H9 (cell line): Measurements from ENCODE around the gene MYO7A. TPM values are rescaled to one million over a fixed set of nuclear protein-coding genes. Genes with fewer than 3 reads are reported as not detected.

Experiments used
- DNase-seq: peaks from one replicate; pipeline ENCODE4 v3.0.0-alpha.2; 2017
- H2AFZ ChIP-seq: one replicate; pipeline ENCODE4 v1.6.1; 2013; ENCODE audit warnings: mild to moderate bottlenecking, low read length, control low read depth, moderate library complexity
- H2AK5ac ChIP-seq: 2 replicates; pipeline ENCODE4 v1.6.1; 2013; ENCODE audit warnings: low read length, control low read depth, mixed read lengths; ENCODE audit not compliant: insufficient read length
- H2BK120ac ChIP-seq: one replicate; pipeline ENCODE4 v1.6.1; 2013; ENCODE audit warnings: low read depth, mild to moderate bottlenecking, low read length, control low read depth, inconsistent platforms; ENCODE audit not compliant: poor library complexity, severe bottlenecking
- H2BK12ac ChIP-seq: 2 replicates; pipeline ENCODE4 v1.6.1; 2013; ENCODE audit warnings: low read length, control low read depth, mixed read lengths, low read depth; ENCODE audit not compliant: insufficient read length
- H2BK15ac ChIP-seq: 2 replicates; pipeline ENCODE4 v1.6.1; 2013; ENCODE audit warnings: low read depth, low read length, control low read depth
- H2BK20ac ChIP-seq: one replicate; pipeline ENCODE4 v1.6.1; 2013; ENCODE audit warnings: low read depth, mild to moderate bottlenecking, low read length, control low read depth, inconsistent platforms; ENCODE audit not compliant: poor library complexity, severe bottlenecking
- H2BK5ac ChIP-seq: 2 replicates; pipeline ENCODE4 v1.6.1; 2013; ENCODE audit warnings: low read length, control low read depth, mixed read lengths; ENCODE audit not compliant: insufficient read length
- H3K14ac ChIP-seq: 2 replicates; pipeline ENCODE4 v1.6.1; 2013; ENCODE audit warnings: low read length, control low read depth; ENCODE audit not compliant: insufficient read depth
- H3K18ac ChIP-seq: 2 replicates; pipeline ENCODE4 v1.6.1; 2013; ENCODE audit warnings: low read depth, mild to moderate bottlenecking, mixed read lengths, low read length, control low read depth; ENCODE audit not compliant: insufficient read length
- H3K23ac ChIP-seq: 2 replicates; pipeline ENCODE4 v1.6.1; 2013; ENCODE audit warnings: low read length, control low read depth, mixed read lengths, low read depth; ENCODE audit not compliant: insufficient read length
- H3K23me2 ChIP-seq: 2 replicates; pipeline ENCODE4 v1.6.1; 2013; ENCODE audit warnings: low read depth, mild to moderate bottlenecking, mixed read lengths, low read length, control low read depth; ENCODE audit not compliant: insufficient read length, poor library complexity, severe bottlenecking
- H3K27ac ChIP-seq: 2 replicates; pipeline ENCODE4 v1.5.1; 2013; ENCODE audit warnings: low read length, control low read depth, mixed read lengths, low read depth; ENCODE audit not compliant: insufficient read length
- H3K27me3 ChIP-seq: 2 replicates; pipeline ENCODE4 v1.6.1; 2013; ENCODE audit warnings: low read length, control low read depth, inconsistent platforms; ENCODE audit not compliant: insufficient read depth
- H3K4ac ChIP-seq: 2 replicates; pipeline ENCODE4 v1.6.1; 2013; ENCODE audit warnings: low read depth, mild to moderate bottlenecking, control low read depth, inconsistent platforms, low read length, moderate library complexity
- H3K4me1 ChIP-seq: 2 replicates; pipeline ENCODE4 v1.6.1; 2013; ENCODE audit warnings: low read length, control low read depth, inconsistent platforms; ENCODE audit not compliant: insufficient read depth
- H3K4me2 ChIP-seq: 2 replicates; pipeline ENCODE4 v1.6.1; 2013; ENCODE audit warnings: low read length, control low read depth, mixed read lengths; ENCODE audit not compliant: insufficient read length, insufficient read depth
- H3K56ac ChIP-seq: 2 replicates; pipeline ENCODE4 v1.6.1; 2013; ENCODE audit warnings: low read depth, mild to moderate bottlenecking, mixed read lengths, low read length, control low read depth; ENCODE audit not compliant: insufficient read length
- H3K79me1 ChIP-seq: 2 replicates; pipeline ENCODE4 v1.6.1; 2013; ENCODE audit warnings: low read depth, mild to moderate bottlenecking, moderate library complexity, low read length, control low read depth, inconsistent platforms; ENCODE audit not compliant: insufficient read depth, poor library complexity, severe bottlenecking
- H3K79me2 ChIP-seq: 2 replicates; pipeline ENCODE4 v1.6.1; 2013; ENCODE audit warnings: low read length, control low read depth, inconsistent platforms; ENCODE audit not compliant: insufficient read depth
- H3K9ac ChIP-seq: 2 replicates; pipeline ENCODE4 v1.6.1; 2013; ENCODE audit warnings: low read length, control low read depth, mixed read lengths; ENCODE audit not compliant: insufficient read length; ENCODE audit errors: extremely low read depth
- H3K9me3 ChIP-seq: one replicate; pipeline ENCODE4 v1.6.1; 2013; ENCODE audit warnings: low read depth, low read length, inconsistent platforms; ENCODE audit not compliant: control insufficient read depth
- H3T11ph ChIP-seq: one replicate; pipeline ENCODE4 v1.6.1; 2013; ENCODE audit warnings: mild to moderate bottlenecking, low read length, control low read depth, inconsistent platforms
- H4K20me1 ChIP-seq: one replicate; pipeline ENCODE4 v1.6.1; 2013; ENCODE audit not compliant: control insufficient read depth, insufficient read length, insufficient read depth
- H4K5ac ChIP-seq: 2 replicates; pipeline ENCODE4 v1.6.1; 2013; ENCODE audit warnings: low read depth, mild to moderate bottlenecking, mixed read lengths, low read length, control low read depth; ENCODE audit not compliant: insufficient read length
- H4K8ac ChIP-seq: replicated peaks from 2 replicates; pipeline ENCODE4 v1.6.1; 2013; ENCODE audit warnings: low read length, control low read depth, mixed read lengths, low read depth; ENCODE audit not compliant: insufficient read length
- H4K91ac ChIP-seq: 2 replicates; pipeline ENCODE4 v1.6.1; 2013; ENCODE audit warnings: low read depth, mild to moderate bottlenecking, moderate library complexity, mixed read lengths, low read length, control low read depth; ENCODE audit not compliant: insufficient read length
- H3K27ac Mint-ChIP-seq, 3 experiments: 2 replicates in 2 of 3; 3 replicates in 1 of 3; pipeline ENCODE4 v1.8.0; 2020 to 2021; ENCODE audit warnings: mixed read lengths in 3 of 3, mild to moderate bottlenecking in 1 of 3, moderate library complexity in 1 of 3
- H3K27me3 Mint-ChIP-seq: 2 replicates; pipeline ENCODE4 v1.8.0; 2021; ENCODE audit warnings: low read depth, mild to moderate bottlenecking, moderate library complexity, mixed read lengths
- H3K36me3 Mint-ChIP-seq, 3 experiments: 2 replicates in 2 of 3; 3 replicates in 1 of 3; pipeline ENCODE4 v1.8.0; 2020 to 2021; ENCODE audit warnings: low read depth in 3 of 3, mixed read lengths in 3 of 3; ENCODE audit not compliant: insufficient read depth in 1 of 3
- H3K4me1 Mint-ChIP-seq, 2 experiments: 2 replicates each; pipeline ENCODE4 v1.8.0; 2020; ENCODE audit warnings: mixed read lengths in 2 of 2
- H3K4me3 Mint-ChIP-seq, 2 experiments: 2 replicates in 1 of 2; 3 replicates in 1 of 2; pipeline ENCODE4 v1.8.0; 2020 to 2021; ENCODE audit warnings: mild to moderate bottlenecking in 2 of 2, mixed read lengths in 2 of 2, moderate library complexity in 1 of 2
- H3K9me3 Mint-ChIP-seq, 2 experiments: 2 replicates in 1 of 2; 3 replicates in 1 of 2; pipeline ENCODE4 v1.8.0; 2020; ENCODE audit warnings: mild to moderate bottlenecking in 2 of 2, mixed read lengths in 2 of 2, moderate library complexity in 1 of 2
- CTCF ChIP-seq: fragments of 200-600 bp; sonication (generic); conservative IDR thresholded peaks from 3 replicates; pipeline ENCODE4 v1.8.0; 2021; ENCODE audit warnings: antibody characterized with exemption, mild to moderate bottlenecking
- total RNA-seq: library from RNA; stranded (reverse); gene quantifications from 2 replicates; pipeline ENCODE4 v1.2.1, GENCODE V29; 2021

MYO7A gene
- total RNA-seq, 1 experiment from 2014 or later, result 1.6 TPM

GRCh38 chr11:77236901-77237300 lies 108.9 kb downstream of the MYO7A start:
- no peak for TF ChIP-seq CTCF
- Histone ChIP-seq H4K91ac (no peak overlapping the region), H3K4me1 (no peaks in the 10 kb centered on the region), H2BK15ac (no peak overlapping the region), H3K4ac (no peak overlapping the region), H3K23me2 (no peaks in the 10 kb centered on the region), H3K27ac (no peak overlapping the region), H2BK12ac (no peak overlapping the region), H2AK5ac (no peak overlapping the region), H3K79me1 (no peaks in the 10 kb centered on the region), H3K27me3 (no peaks in the 10 kb centered on the region), H3K23ac (no peak overlapping the region), H3K79me2 (no peaks in the 10 kb centered on the region), H2BK5ac (no peak overlapping the region), H4K20me1 (no peaks in the 10 kb centered on the region), H3K9ac (no peak overlapping the region), H3T11ph (no peak overlapping the region), H4K5ac (no peak overlapping the region), H3K56ac (no peak overlapping the region), H2BK120ac (no peak overlapping the region), H3K4me2 (no peak overlapping the region), H2AFZ (no peak overlapping the region), H3K18ac (no peak overlapping the region), H3K14ac (no peak overlapping the region), H2BK20ac (no peak overlapping the region), H3K9me3 (no peaks in the 10 kb centered on the region), H4K8ac (no peak overlapping the region)
- Mint-ChIP-seq H3K4me1 (no peaks in the 10 kb centered on the region), H3K27ac (no peak overlapping the region), H3K36me3 (no peaks in the 10 kb centered on the region), H3K27me3 (no peaks in the 10 kb centered on the region), H3K4me3 (no peak overlapping the region), H3K9me3 (peaks cover 2 to 3% of the 10 kb centered on the region in 2 experiments; a peak in 1 of 5 replicates)
- DNase-seq, result no peak
